Stimulated activated CD4-positive, alpha-beta T cell treated with anti-CD3 and anti-CD28 coated beads, Interleukin-4, amount 100 ng/mL, for 4 hours (primary cell): ENCODE results near the gene GAD2.
"Not testable (repeated sequence)": the region's sequence is repeated elsewhere in the genome, so short reads cannot be mapped to it uniquely, and the experiment has no call there.

Experiments
- DNase-seq, 2 experiments: peaks; one replicate each; pipeline ENCODE4 v3.0.0-alpha.2; 2020

Gene GAD2

GRCh38 chr10:26326851-26327250 lies 110.3 kb downstream of the GAD2 start:
- DNase-seq = no peak

- no peak for DNase-seq
Measured at GRCh38 chr10:26327811-26328210, 111.2 kb downstream of the GAD2 start.

- no peak for DNase-seq
Measured at GRCh38 chr10:26331371-26331770, 114.8 kb downstream of the GAD2 start.

- DNase-seq = no peak
Measured at GRCh38 chr10:26334232-26334931, 117.8 kb downstream of the GAD2 start.

GRCh38 chr10:26334932-26335573 lies 118.5 kb downstream of the GAD2 start:
- peak; percentile 40 to 52 for DNase-seq

GRCh38 chr10:26335574-26336093 lies 119.1 kb downstream of the GAD2 start:
- DNase-seq = no peak

- DNase-seq = no peak
Measured at GRCh38 chr10:26336979-26337378, 120.4 kb downstream of the GAD2 start.

- DNase-seq = no peak
Measured at GRCh38 chr10:26341701-26342100, 125.1 kb downstream of the GAD2 start.

- not testable (repeated sequence) for DNase-seq
Measured at GRCh38 chr10:26348821-26349417, 132.3 kb downstream of the GAD2 start.
